SIG-M5 treated with dmso at 0.1 percent for 504 hours (cell line): ENCODE measurements around the gene FADD.
"Not testable (repeated sequence)": the region's sequence is repeated elsewhere in the genome, so short reads cannot be mapped to it uniquely, and the experiment has no call there.

Experiments
- DNase-seq: peaks from one replicate; lab custom pipeline; 2025; ENCODE audit not compliant: unreplicated experiment; lab: John Stamatoyannopoulos, UW

The FADD gene

GRCh38 chr11:70203751-70204465, 812 bp downstream of the FADD start:
- peak; percentile 85 for DNase-seq

- no peak for DNase-seq
Measured at GRCh38 chr11:70204466-70204799, 1.3 kb downstream of the FADD start.

- no peak for DNase-seq
Measured at GRCh38 chr11:70205049-70205725, 2.1 kb downstream of the FADD start.

GRCh38 chr11:70205766-70206165, 2.7 kb downstream of the FADD start:
- no peak for DNase-seq

- DNase-seq = no peak
Measured at GRCh38 chr11:70206226-70206981, 3.3 kb downstream of the FADD start.

- no peak for DNase-seq
Measured at GRCh38 chr11:70206982-70207376, 3.9 kb downstream of the FADD start.

GRCh38 chr11:70207531-70208131, 4.5 kb downstream of the FADD start:
- DNase-seq = no peak

- no peak for DNase-seq
Measured at GRCh38 chr11:70209391-70209912, 6.4 kb downstream of the FADD start.

- no peak for DNase-seq
Measured at GRCh38 chr11:70210051-70210501, 7.0 kb downstream of the FADD start.

GRCh38 chr11:70210530-70210929, 7.4 kb downstream of the FADD start:
- DNase-seq = no peak

GRCh38 chr11:70212227-70212811, 9.2 kb downstream of the FADD start:
- DNase-seq = no peak

- DNase-seq = not testable (repeated sequence)
Measured at GRCh38 chr11:70217388-70217787, 14.3 kb downstream of the FADD start.

GRCh38 chr11:70218076-70218475, 15.0 kb downstream of the FADD start:
- not testable (repeated sequence) for DNase-seq

- peak; percentile 43 for DNase-seq
Measured at GRCh38 chr11:70220136-70220535, 17.0 kb downstream of the FADD start.

GRCh38 chr11:70220920-70221319, 17.8 kb downstream of the FADD start:
- no peak for DNase-seq

GRCh38 chr11:70225681-70226177, 22.6 kb downstream of the FADD start:
- no peak for DNase-seq

GRCh38 chr11:70226183-70226582, 23.1 kb downstream of the FADD start:
- no peak for DNase-seq

- DNase-seq = peak; percentile 3
Measured at GRCh38 chr11:70226967-70227366, 23.9 kb downstream of the FADD start.

GRCh38 chr11:70229737-70230136, 26.6 kb downstream of the FADD start:
- DNase-seq = no peak

- DNase-seq = no peak
Measured at GRCh38 chr11:70230151-70230839, 27.2 kb downstream of the FADD start.
